Renal cortex interstitium (tissue), 11 donors: ENCODE data around the gene MPL. TPM values are rescaled to one million over a fixed set of nuclear protein-coding genes. Genes with fewer than 3 reads are reported as not detected.
"Not testable (repeated sequence)": the region's sequence is repeated elsewhere in the genome, so short reads cannot be mapped to it uniquely, and the experiment has no call there.

ENCODE experiments used
- DNase-seq, 11 donors: peaks; one replicate each; pipeline ENCODE4 v3.0.0-alpha.2; 2013; ENCODE audit warnings: low read depth in 9 of 11, low spot score in 4 of 11; ENCODE audit errors: extremely low read depth in 1 of 11
- polyA plus RNA-seq, 3 donors: library from polyadenylated mRNA; unstranded; fragments of 120-200 nt; gene quantifications; one replicate each; pipeline ENCODE4 v1.2.1, GENCODE V29; 2013; ENCODE audit not compliant: insufficient read length in 3 of 3

The MPL gene
- polyA plus RNA-seq, 3 donors, result 0.78 to 1.3 (median 1.1) TPM

GRCh38 chr1:43366601-43367025 is 29.0 kb downstream of the MPL start:
- DNase-seq, result no peak

- DNase-seq, result no peak
Observed at GRCh38 chr1:43367026-43367903, 29.6 kb downstream of the MPL start.

- DNase-seq, result peak in 9 of 11 donors; percentile 64 to 85 (median 80)
Observed at GRCh38 chr1:43367904-43368645, 30.5 kb downstream of the MPL start, which contains the start of gene ELOVL1. ELOVL1 (minus strand) TSS chr1:43368011; CDS start chr1:43365609, 2,402 bp downstream.

- DNase-seq, result no peak
Observed at GRCh38 chr1:43368646-43369020, 31.0 kb downstream of the MPL start.

GRCh38 chr1:43369779-43370178 is 32.2 kb downstream of the MPL start:
- DNase-seq, result not testable (repeated sequence)

- no peak for DNase-seq
Observed at GRCh38 chr1:43370564-43370963, 32.9 kb downstream of the MPL start.

GRCh38 chr1:43372172-43372571 is 34.6 kb downstream of the MPL start:
- DNase-seq, result no peak

- DNase-seq, result no peak
Observed at GRCh38 chr1:43373066-43373940, 35.7 kb downstream of the MPL start.

GRCh38 chr1:43376723-43377235 is 39.2 kb downstream of the MPL start:
- no peak for DNase-seq

GRCh38 chr1:43377831-43378230 is 40.2 kb downstream of the MPL start:
- no peak for DNase-seq

GRCh38 chr1:43379476-43379875 is 41.9 kb downstream of the MPL start:
- DNase-seq, result no peak

GRCh38 chr1:43381612-43382011 is 44.0 kb downstream of the MPL start:
- DNase-seq, result no peak

- DNase-seq, result peak in 2 of 11 donors; percentile 54 to 62
Observed at GRCh38 chr1:43382027-43382779, 44.6 kb downstream of the MPL start.

- DNase-seq, result no peak
Observed at GRCh38 chr1:43383449-43383848, 45.8 kb downstream of the MPL start.

GRCh38 chr1:43386676-43387075 is 49.1 kb downstream of the MPL start:
- DNase-seq, result no peak

GRCh38 chr1:43387976-43388599 is 50.5 kb downstream of the MPL start:
- no peak for DNase-seq

- DNase-seq, result no peak
Observed at GRCh38 chr1:43388613-43389012, 51.0 kb downstream of the MPL start.
